ENCODE results near the gene USP17L20. TPM values are rescaled to one million over a fixed set of nuclear protein-coding genes. Genes with fewer than 3 reads are reported as not detected.
"Not testable (repeated sequence)": the region's sequence is repeated elsewhere in the genome, so short reads cannot be mapped to it uniquely, and the experiment has no call there.

USP17L20 gene
- total RNA-seq, 1 experiment from 2014 or later = not detected

GRCh38 chr4:9271719-9272118, 13.8 kb downstream of the USP17L20 start:
- CTCF ChIA-PET; H3K9me3 ChIP-seq (ENCODE audit: low read depth, low read length, poor library complexity, severe bottlenecking); H3K27ac ChIP-seq (ENCODE audit: low read depth, low read length, poor library complexity, severe bottlenecking); H3K4me3 ChIP-seq (ENCODE audit: low read depth, low read length, poor library complexity, severe bottlenecking); POLR2A ChIA-PET (ENCODE audit: low non-redundant PET); H3K4me1 ChIP-seq (ENCODE audit: insufficient read depth, low read length, poor library complexity, severe bottlenecking); BruUV-seq (replicated peaks); intact Hi-C loops (cut with micrococcal nuclease; ENCODE audit: unreplicated experiment); H3K36me3 ChIP-seq (ENCODE audit: insufficient read depth, low read length, poor library complexity, severe bottlenecking); H3K27me3 ChIP-seq (replicated peaks; ENCODE audit: insufficient read depth, low read depth, low read length, poor library complexity); DNase-seq (ENCODE audit: low spot score): not testable (repeated sequence)

Other genes starting within 250 kb of the USP17L20 start
- not detected in 2 replicates for gene FAM90A26, start 87.7 kb upstream of the USP17L20 start, total RNA-seq (2021)
- not detected in 2 replicates for gene USP17L10, start 47.5 kb upstream of the USP17L20 start, total RNA-seq (2021)
- 0.24 TPM in 1 of 2 replicates, not detected in the other for gene USP17L11, start 42.7 kb upstream of the USP17L20 start, total RNA-seq (2021)
- gene USP17L12, start 38.0 kb upstream of the USP17L20 start, total RNA-seq (2021) = not detected in 2 replicates
- gene USP17L13, start 33.2 kb upstream of the USP17L20 start, total RNA-seq (2021) = not detected in 2 replicates
- not detected in 2 replicates for gene USP17L15, start 23.7 kb upstream of the USP17L20 start, total RNA-seq (2021)
- not detected in 2 replicates for gene USP17L17, start 14.2 kb upstream of the USP17L20 start, total RNA-seq (2021)
- not detected in 2 replicates for gene USP17L18, start 9.5 kb upstream of the USP17L20 start, total RNA-seq (2021)
- gene USP17L19, start 4.7 kb upstream of the USP17L20 start, total RNA-seq (2021) = not detected in 2 replicates
- not detected in 2 replicates for gene USP17L21, start 4.7 kb downstream of the USP17L20 start, total RNA-seq (2021)
- not detected in 2 replicates for gene USP17L22, start 9.5 kb downstream of the USP17L20 start, total RNA-seq (2021)
- not detected in 2 replicates for gene USP17L24, start 67.0 kb downstream of the USP17L20 start, total RNA-seq (2021)
- gene USP17L25, start 71.8 kb downstream of the USP17L20 start, total RNA-seq (2021) = not detected in 2 replicates
- not detected in 2 replicates for gene USP17L26, start 76.5 kb downstream of the USP17L20 start, total RNA-seq (2021)
- not detected in 2 replicates for gene USP17L5, start 81.3 kb downstream of the USP17L20 start, total RNA-seq (2021)
- not detected in 2 replicates for gene USP17L27, start 86.0 kb downstream of the USP17L20 start, total RNA-seq (2021)
- not detected in 2 replicates for gene USP17L28, start 90.8 kb downstream of the USP17L20 start, total RNA-seq (2021)
- not detected in 2 replicates for gene USP17L29, start 95.5 kb downstream of the USP17L20 start, total RNA-seq (2021)
- gene USP17L30, start 105.0 kb downstream of the USP17L20 start, total RNA-seq (2021) = not detected in 2 replicates
- not detected in 2 replicates for gene DEFB131A, start 186.3 kb downstream of the USP17L20 start, total RNA-seq (2021)